ENCODE measurements around the gene TFDP2. TPM values are rescaled to one million over a fixed set of nuclear protein-coding genes. Genes with fewer than 3 reads are reported as not detected.
A peak's percentile ranks its signal among the peaks of the same experiment; 100 is the strongest.

The TFDP2 gene
- total RNA-seq, 1 experiment from 2014 or later = 55.4 TPM

DNA sequence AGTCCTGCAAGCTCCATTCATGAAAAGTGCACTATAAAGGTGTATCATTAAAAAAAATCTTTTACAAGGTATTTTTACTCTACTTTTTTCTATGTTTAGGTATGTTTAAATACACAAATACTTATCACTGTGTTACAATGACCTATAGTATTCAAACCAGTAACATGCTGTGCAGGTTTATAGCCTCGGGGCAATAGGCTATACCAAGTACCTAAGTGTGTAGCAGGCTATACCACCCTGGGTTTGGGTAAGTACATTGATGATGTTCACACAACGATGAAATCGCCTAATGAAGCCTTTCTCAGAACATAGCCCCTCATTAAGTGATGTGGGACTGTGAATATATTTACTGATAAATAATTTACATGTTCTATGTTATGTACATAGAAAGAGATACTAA is 168.3 kb downstream of the TFDP2 start:
- Histone ChIP-seq H3K79me2 (ENCODE audit: insufficient read depth, low read length) (no peaks in the 10 kb centered on the region), H3K9me2 (ENCODE audit: insufficient read depth) (no peaks in the 10 kb centered on the region), H3K4me3 (replicated peaks in 1 of 2; ENCODE audit: low read depth in 1 of 2, low read length in 2 of 2) (no peak overlapping the region), H4K20me1 (ENCODE audit: insufficient read depth) (no peaks in the 10 kb centered on the region), H3K36me3 (ENCODE audit: control insufficient read depth in 1 of 2, insufficient read depth in 2 of 2, low read length in 2 of 2) (no peaks in the 10 kb centered on the region), H3K9ac (ENCODE audit: low read length) (no peak overlapping the region), H2AFZ (ENCODE audit: low read depth, low read length, poor library complexity, severe bottlenecking) (no peak overlapping the region), H3K4me2 (ENCODE audit: low read length) (no peak overlapping the region), H3K27ac (ENCODE audit: low read depth, low read length) (no peak overlapping the region), H3K4me1 (ENCODE audit: control insufficient read depth in 1 of 2, insufficient read depth in 2 of 2, low read length in 2 of 2) (peaks cover 0 to 8% of the 10 kb centered on the region in 2 experiments; a peak in 2 of 4 replicates), H3K27me3 (ENCODE audit: insufficient read depth, low read length) (no peaks in the 10 kb centered on the region), H3K9me3 (ENCODE audit: control insufficient read depth in 1 of 2, insufficient read depth in 1 of 2, low read depth in 1 of 2, low read length in 2 of 2) (no peaks in the 10 kb centered on the region)
- no peak for ATAC-seq
- ChIA-PET RAD21 (ENCODE audit: low non-redundant PET in 1 of 2, low total read pairs in 2 of 2, uncharacterized antibody in 2 of 2, unreplicated experiment in 2 of 2) (no interaction called here), CTCF (no interaction called here), POLR2A (no interaction called here)
- no peak for DNase-seq (ENCODE audit: low read depth, low spot score)
- intact Hi-C loops (cut with micrococcal nuclease) = no loop called here
- TF ChIP-seq ZBTB33 (IDR thresholded peaks at IDR 0.05; ENCODE audit: extremely low read depth, insufficient replicate concordance, low read length) = no peak
- no peak for TF ChIP-seq FOSL1 (IDR thresholded peaks at IDR 0.05; ENCODE audit: low read depth)
- no peak for TF ChIP-seq POLR2A (IDR thresholded peaks at IDR 0.05; ENCODE audit: borderline replicate concordance, extremely low read depth, insufficient read depth, insufficient read length)
- TF ChIP-seq JUND (IDR thresholded peaks at IDR 0.05) = no peak
- TF ChIP-seq CBX3 (IDR thresholded peaks at IDR 0.05; ENCODE audit: low read depth) = no peak
- TF ChIP-seq EZH2 (IDR thresholded peaks at IDR 0.05) = no peak
- no peak for TF ChIP-seq ZNF274 (IDR thresholded peaks at IDR 0.05; ENCODE audit: low read depth, low read length)
- BruUV-seq (replicated peaks) = no TSS peak

GRCh38 chr3:141979050-141979671 is 170.2 kb downstream of the TFDP2 start:
- H4K20me1 ChIP-seq (ENCODE audit: insufficient read depth) = no peaks in the 10 kb centered on the region
- H2AFZ ChIP-seq (ENCODE audit: low read depth, low read length, poor library complexity, severe bottlenecking) = no peak overlapping the region
- no peaks in the 10 kb centered on the region for H3K27me3 ChIP-seq (ENCODE audit: insufficient read depth, low read length)
- H3K27ac ChIP-seq (ENCODE audit: low read depth, low read length) = no peak overlapping the region
- CTCF ChIA-PET = no interaction called here
- POLR2A ChIA-PET = no interaction called here
- no peaks in the 10 kb centered on the region for H3K9me3 ChIP-seq (ENCODE audit: control insufficient read depth in 1 of 2, insufficient read depth in 1 of 2, low read depth in 1 of 2, low read length in 2 of 2)
- H3K4me3 ChIP-seq (replicated peaks in 1 of 2; ENCODE audit: low read depth in 1 of 2, low read length in 2 of 2) = no peak overlapping the region
- no peak overlapping the region for H3K9ac ChIP-seq (ENCODE audit: low read length)
- no peaks in the 10 kb centered on the region for H3K9me2 ChIP-seq (ENCODE audit: insufficient read depth)
- RAD21 ChIA-PET (ENCODE audit: low non-redundant PET in 1 of 2, low total read pairs in 2 of 2, uncharacterized antibody in 2 of 2, unreplicated experiment in 2 of 2) = no interaction called here
- H3K4me2 ChIP-seq (ENCODE audit: low read length) = 0 out of 2 replicates have a peak overlapping the region, but pooled peaks have one; percentile 10
- intact Hi-C loops (cut with micrococcal nuclease) = no loop called here
- no TSS peak for BruUV-seq (replicated peaks)
- H3K36me3 ChIP-seq (ENCODE audit: control insufficient read depth in 1 of 2, insufficient read depth in 2 of 2, low read length in 2 of 2) = no peaks in the 10 kb centered on the region
- ATAC-seq (peak; percentile 55; the same call in 1 of the 2 replicates), DNase-seq (ENCODE audit: low read depth, low spot score) (peak; percentile 45)
- H3K79me2 ChIP-seq (ENCODE audit: insufficient read depth, low read length) = no peaks in the 10 kb centered on the region
- H3K4me1 ChIP-seq (ENCODE audit: control insufficient read depth in 1 of 2, insufficient read depth in 2 of 2, low read length in 2 of 2) = peaks cover 0 to 8% of the 10 kb centered on the region in 2 experiments; a peak in 2 of 4 replicates
- peak; percentile 50 for TF ChIP-seq SP1 (IDR thresholded peaks at IDR 0.05; ENCODE audit: low read depth)
- no peak for TF ChIP-seq EZH2 (IDR thresholded peaks at IDR 0.05)
- no peak for TF ChIP-seq ZBTB33 (IDR thresholded peaks at IDR 0.05; ENCODE audit: extremely low read depth, insufficient replicate concordance, low read length)
- peak; percentile 62 for TF ChIP-seq JUND (IDR thresholded peaks at IDR 0.05)
- TF ChIP-seq CEBPB (IDR thresholded peaks at IDR 0.05; ENCODE audit: low read depth) = peak; percentile 77
- TF ChIP-seq TCF7L2 (IDR thresholded peaks at IDR 0.05; ENCODE audit: borderline replicate concordance, extremely low read depth, insufficient read depth, insufficient read length) = no peak
- 0 out of 2 replicates have a peak, but pooled peaks have one; percentile 19 for TF ChIP-seq MAX (IDR thresholded peaks at IDR 0.05)
- no peak for TF ChIP-seq ZFX (IDR thresholded peaks at IDR 0.05)

All from HCT116 (cell line).